22Rv1 (cell line): ENCODE measurements around the gene NUDT1.

Source experiments
- ZFX ChIP-seq: fragments of 450-650 bp; IDR thresholded peaks from 2 replicates; pipeline ENCODE4 v1.6.1; 2017; ENCODE audit warnings: antibody characterized with exemption, borderline replicate concordance
- TF ChIP-seq, protein P1 (sequence below): fragments of 450-650 bp; IDR thresholded peaks from 2 replicates; pipeline ENCODE4 v1.5.1; 2017; ENCODE audit warnings: mild to moderate bottlenecking

DNA sequence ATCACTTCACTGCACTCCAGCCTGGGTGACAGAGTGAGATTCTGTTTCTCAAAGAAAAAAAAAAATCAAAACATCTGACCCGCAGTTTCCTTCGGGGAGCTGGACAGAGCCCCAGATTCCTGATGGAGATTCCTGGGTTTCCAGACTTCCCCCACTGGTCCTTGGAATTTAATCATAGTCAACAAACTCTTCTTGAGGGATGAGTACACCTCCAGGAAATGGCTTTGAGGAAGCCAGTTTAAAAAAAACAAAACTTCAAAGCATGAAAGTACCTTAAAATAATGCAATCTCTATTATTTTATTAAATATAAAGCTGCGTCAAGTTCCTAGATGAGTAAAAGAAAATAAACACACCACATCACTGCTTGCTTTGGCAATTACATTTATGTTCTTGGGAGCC, 8.1 kb upstream of the NUDT1 start:
- TF ChIP-seq, protein P1, sequence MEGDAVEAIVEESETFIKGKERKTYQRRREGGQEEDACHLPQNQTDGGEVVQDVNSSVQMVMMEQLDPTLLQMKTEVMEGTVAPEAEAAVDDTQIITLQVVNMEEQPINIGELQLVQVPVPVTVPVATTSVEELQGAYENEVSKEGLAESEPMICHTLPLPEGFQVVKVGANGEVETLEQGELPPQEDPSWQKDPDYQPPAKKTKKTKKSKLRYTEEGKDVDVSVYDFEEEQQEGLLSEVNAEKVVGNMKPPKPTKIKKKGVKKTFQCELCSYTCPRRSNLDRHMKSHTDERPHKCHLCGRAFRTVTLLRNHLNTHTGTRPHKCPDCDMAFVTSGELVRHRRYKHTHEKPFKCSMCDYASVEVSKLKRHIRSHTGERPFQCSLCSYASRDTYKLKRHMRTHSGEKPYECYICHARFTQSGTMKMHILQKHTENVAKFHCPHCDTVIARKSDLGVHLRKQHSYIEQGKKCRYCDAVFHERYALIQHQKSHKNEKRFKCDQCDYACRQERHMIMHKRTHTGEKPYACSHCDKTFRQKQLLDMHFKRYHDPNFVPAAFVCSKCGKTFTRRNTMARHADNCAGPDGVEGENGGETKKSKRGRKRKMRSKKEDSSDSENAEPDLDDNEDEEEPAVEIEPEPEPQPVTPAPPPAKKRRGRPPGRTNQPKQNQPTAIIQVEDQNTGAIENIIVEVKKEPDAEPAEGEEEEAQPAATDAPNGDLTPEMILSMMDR, result no peak
- no peak for TF ChIP-seq ZFX
